Cortex of kidney (tissue), 1 donor: ENCODE data around the gene GDPGP1.
"Not testable (repeated sequence)": the region's sequence is repeated elsewhere in the genome, so short reads cannot be mapped to it uniquely, and the experiment has no call there.

Experiments
- DNase-seq: peaks from one replicate; lab custom pipeline; 2025; lab: John Stamatoyannopoulos, UW

The GDPGP1 gene

DNA sequence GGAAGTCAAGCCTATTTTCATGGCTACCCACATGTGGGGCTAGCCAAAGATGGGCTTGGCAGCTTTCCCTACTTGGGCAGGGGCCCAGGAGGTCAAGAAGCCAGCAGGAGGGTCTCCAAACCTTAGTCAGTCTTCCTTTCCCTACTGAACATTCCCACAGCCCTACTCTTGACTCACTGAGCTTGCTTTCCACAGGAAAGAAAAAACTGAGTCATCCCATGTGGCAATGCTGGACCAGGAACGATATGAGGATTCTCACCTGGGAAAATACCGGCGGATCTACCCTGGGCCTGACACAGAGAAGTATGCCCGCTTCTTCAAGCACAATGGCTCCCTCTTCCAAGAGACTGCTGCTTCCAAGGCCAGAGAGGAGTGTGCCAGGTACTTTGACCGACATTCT lies 27.8 kb downstream of the GDPGP1 start:
- no peak for DNase-seq

DNA sequence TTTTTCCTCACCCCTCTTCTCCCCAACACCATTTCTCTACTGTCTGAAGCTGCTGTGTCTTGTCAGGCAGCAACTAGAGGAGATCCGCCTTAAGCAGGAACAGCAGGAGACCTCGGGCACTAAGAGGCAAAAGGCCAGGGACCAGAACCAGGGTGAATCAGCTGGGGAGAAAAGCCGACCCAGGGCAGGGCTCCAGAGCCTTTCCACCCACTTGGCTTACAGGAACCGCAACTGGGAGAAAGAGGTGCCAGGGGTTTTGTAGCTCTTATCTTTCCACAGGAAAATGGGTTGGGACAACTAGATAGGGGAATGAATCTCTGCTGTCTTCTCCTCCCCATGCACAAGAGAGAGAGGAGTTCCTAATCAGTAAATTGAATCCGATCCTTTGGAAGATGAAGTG lies 28.4 kb downstream of the GDPGP1 start:
- DNase-seq = no peak

- no peak for DNase-seq
Measured at GRCh38 chr15:90264671-90265070, 30.7 kb downstream of the GDPGP1 start.

DNA sequence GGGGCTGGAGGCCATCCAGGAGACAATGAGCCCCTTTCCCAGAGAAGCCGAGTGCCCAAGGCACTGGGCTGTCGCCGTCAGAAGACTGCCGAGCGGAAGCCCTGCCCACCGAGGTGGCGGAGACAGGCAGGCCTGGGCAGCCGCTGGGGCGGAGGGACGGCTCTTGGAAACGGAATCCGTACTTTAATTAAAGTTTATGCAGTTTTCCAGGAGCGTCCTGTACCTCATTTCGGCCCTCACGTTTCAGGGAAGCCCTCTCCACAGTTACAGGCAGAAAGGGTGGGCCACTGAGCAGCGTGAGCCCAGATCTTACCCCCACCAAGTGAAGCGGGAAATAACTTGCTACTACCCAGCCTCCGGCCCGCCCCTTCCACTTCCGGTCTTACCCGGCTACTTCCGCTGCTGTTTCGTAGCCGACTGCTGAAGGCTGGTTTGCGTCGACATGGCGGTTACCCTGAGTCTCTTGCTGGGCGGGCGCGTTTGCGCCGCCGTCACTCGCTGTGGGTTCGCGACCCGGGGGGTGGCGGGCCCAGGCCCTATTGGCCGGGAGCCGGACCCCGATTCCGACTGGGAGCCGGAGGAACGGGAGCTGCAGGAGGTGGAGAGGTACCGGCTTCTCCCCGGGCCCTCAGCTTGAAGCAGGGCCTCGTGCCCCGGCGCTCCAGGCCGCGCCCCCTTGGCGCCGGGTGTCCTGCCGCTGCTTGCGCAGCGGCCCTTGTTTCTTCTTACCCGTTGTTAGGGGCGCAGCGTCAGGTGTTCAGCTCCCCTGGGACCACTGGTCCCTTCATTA lies 31.5 kb downstream of the GDPGP1 start, which contains the start of gene NGRN:
NGRN (plus strand) TSS at position 402 of the 790 bp plus-strand sequence; CDS start at position 443, 41 bp downstream.
- no peak for DNase-seq

- no peak for DNase-seq
Measured at GRCh38 chr15:90266061-90266431, 32.0 kb downstream of the GDPGP1 start.

DNA sequence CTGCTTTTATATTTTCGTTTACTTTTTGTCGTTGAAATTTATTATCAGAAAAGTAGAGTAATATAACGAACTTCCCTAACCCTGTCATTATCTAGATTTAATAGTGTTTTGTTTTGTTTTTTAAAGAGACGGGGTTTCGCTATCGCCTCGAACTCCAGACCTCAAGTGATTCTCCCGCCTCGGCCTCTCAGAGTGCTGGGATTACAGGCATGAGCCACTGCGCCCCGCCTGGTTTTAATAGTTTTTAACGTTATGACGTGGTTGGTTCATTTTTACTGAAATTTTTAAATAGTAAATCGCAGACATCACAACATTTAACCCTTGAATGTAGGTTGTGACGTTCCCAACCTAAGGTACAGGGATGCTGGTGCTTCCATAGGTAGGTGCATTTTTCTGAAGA lies 32.5 kb downstream of the GDPGP1 start:
- DNase-seq = no peak

DNA sequence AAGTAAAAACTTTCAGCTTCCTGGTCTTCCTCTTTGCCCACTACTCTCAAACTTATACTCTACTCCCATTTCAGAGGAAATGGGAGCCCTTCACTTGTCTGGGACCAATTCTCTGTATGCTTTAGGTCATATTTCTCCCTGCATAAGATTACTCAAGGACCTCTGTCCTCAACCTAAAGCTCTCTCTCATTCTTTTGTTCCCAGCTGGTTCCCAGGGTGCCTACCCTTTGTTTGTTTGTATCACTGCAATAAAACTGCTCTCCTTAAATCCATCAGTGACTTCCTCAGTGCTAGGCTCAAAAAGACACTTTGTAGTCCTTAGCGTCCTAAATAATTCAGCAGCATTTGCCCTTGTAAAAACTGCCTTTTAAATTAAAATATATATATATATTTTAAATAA lies 34.4 kb downstream of the GDPGP1 start:
- DNase-seq = no peak

DNA sequence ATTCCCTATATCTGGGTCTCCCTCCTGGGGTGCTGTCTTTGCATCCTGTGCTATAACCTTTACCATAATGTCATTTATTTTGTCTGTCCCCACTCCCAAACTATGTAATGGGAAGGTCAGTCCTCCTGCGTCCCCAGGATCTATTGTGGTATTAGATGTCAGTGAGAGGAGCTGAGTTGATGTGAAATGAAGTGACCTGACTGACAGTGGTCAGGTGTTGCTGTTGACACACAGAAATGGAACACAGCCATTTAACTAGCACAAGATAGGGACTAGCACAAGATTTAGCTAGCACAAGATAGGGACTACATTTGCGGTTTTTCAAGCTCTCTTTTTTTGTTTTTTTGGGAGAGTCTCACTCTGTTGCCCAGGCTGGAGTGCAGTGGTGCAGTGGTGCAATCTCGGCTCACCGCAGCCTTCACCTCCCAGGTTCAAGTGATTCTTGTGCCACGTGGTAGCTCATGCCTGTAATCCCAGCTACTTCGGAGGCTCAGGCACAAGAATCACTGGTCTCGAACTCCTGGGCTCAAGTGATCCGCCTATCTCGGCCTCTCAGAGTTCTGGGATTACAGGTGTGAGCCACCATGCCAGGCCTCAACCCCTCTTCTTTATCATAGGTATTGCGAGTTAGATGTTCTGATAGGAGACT lies 36.6 kb downstream of the GDPGP1 start:
- DNase-seq = no peak

GRCh38 chr15:90271459-90272166 lies 37.6 kb downstream of the GDPGP1 start:
- DNase-seq = no peak

DNA sequence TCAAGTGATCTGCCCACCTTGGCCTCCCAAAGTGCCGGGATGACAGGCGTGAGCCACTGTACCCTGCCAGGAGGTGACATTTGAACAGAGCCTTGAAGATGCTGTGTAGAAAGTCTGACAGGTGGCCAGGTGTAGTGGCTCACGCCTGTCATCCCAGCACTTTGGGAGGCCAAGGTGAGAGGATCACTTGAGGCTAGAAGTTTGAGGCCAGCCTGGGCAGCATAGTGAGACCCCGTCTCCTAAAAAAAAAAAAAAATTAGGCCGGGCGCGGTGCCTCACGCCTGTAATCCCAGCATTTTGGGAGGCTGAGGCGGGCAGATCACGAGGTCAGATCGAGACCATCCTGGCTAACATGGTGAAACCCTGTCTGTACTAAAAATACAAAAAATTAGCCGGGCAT lies 44.5 kb downstream of the GDPGP1 start:
- not testable (repeated sequence) for DNase-seq

DNA sequence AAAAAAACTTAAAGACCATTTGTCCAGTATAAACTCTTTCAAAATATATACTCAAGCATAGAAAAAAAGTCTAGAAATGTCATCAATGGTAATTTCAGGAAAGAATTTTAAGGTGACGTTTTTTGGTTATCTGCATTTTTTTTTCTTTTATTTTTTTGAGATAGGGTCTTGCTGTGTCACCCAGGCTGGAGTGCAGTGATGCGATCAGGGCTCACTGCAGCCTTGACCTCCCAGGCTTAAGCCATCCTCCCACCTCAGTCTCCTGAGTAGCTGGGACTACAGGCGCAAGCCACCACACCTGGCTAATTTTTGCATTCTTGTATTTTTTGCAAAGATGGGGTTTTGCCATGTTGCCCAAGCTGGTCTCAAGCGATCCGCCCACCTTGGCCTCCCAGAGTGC lies 46.7 kb downstream of the GDPGP1 start:
- not testable (repeated sequence) for DNase-seq

- DNase-seq = not testable (repeated sequence)
Measured at GRCh38 chr15:90281637-90282036, 47.6 kb downstream of the GDPGP1 start.

GRCh38 chr15:90286678-90287077 lies 52.7 kb downstream of the GDPGP1 start:
- DNase-seq = no peak

DNA sequence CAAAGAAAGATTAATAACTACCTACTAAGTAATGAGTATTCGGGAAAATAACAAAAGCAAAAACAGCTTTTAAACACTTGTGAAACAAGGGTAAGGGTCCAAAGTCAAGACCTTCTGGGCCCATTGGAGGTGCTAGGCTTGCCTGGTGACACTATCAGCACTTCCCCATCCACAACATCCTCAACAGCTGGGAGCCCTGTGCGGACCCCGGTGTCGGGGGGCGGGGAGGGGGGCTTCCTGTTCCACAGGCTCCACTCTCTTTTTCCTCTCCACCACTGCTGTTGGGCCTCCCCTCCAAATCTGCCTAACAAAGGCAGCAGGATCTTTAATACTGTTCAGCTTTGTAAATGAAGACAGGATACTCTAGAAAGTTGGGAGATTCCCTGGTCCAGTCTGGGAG lies 53.1 kb downstream of the GDPGP1 start:
- DNase-seq = no peak

GRCh38 chr15:90287946-90288345 lies 53.9 kb downstream of the GDPGP1 start:
- DNase-seq = no peak

DNA sequence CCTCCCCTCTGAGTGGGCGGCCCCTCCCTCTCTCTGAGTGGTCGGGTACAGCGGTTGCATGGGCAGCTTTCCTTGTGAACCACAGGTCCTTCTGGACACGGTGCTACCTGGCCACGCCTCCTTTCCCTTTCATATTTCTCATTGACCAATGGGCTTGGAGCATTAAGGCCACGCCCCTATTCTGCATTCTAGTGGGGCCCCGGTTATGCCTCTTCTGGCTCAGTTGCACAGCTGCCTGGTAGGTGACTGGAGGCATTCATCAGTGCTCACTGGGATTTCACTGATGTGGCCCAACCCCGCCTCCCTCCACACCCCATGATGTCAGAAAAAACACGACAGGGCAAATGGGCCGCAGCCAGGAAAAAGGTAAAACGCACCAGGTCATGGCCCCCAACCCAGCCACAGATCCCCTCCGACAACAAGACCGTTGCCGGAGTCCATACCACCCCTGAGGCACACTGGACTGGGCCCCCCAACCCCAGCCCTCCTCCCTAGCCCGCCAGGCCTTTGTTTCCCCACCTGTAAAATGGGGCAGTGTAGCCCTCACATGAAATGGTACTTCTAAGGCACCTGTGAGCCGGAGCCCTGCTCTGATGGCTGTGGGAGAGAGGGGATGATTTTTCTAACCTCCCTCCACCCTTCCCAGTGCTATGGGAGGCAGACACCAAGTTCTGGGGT lies 57.8 kb downstream of the GDPGP1 start:
- DNase-seq = no peak

GRCh38 chr15:90293040-90293810 lies 59.2 kb downstream of the GDPGP1 start:
- DNase-seq = not testable (repeated sequence)

GRCh38 chr15:90294159-90294558 lies 60.1 kb downstream of the GDPGP1 start:
- no peak for DNase-seq

DNA sequence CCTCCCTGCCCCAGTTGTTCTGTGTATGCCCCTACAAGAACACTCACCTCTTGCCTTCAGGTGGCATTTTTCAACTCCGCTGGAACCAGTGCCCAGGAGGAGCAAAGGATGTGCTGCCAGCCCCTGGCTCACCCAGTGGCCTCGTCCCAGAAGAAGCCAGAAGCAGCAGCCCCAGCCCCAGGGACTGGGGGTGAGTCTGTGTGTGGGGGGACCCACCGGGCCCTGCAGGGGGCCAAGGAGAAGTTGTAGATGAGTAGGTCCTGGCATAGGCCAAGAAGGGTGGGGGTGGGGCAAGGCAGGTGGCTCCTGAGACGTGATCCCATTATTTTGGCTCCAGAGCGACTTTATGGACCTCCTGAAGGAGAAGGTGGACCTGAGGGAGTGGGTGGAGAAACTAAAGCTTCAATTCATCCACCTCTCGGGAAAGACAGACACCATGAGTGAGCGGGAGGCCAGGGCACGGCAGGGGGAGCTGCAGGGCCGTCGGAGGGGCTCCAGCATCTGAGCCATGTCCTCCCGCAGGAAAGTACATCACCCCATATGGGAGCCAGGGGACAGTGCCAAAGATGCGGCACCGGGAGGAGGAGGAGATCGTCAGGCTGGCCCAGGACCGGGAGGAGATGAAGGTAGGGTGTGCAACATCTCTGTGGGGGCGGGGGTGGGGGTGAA lies 60.7 kb downstream of the GDPGP1 start:
- DNase-seq = no peak

DNA sequence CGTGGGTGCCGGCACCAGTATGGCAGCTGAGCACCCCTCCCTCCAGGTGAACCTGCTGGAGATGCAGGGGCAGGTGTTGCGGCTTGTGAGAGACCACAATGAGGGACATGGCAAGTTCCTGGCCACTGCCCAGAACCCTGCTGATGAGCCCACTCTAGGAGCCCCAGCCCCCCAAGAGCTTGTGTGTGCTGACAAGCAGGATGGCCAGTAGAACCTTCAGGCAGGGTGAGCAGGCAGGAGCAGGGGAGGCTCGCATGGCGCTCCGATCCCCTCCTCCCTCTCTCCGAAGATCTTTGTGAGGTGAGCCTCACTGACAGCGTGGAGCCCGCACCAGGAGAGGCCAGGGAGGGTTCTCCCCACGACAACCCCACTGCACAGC lies 61.2 kb downstream of the GDPGP1 start:
- no peak for DNase-seq
